Activated CD4-positive, alpha-beta memory T cell treated with anti-CD3 and anti-CD28 coated beads for 36 hours (primary cell): ENCODE data around the gene SLCO1B1. TPM values are rescaled to one million over a fixed set of nuclear protein-coding genes. Genes with fewer than 3 reads are reported as not detected.

Experiments
- CTCF ChIA-PET: fragments of 350-600 bp; sonication (Branson Sonifier 250); formaldehyde crosslinking; loops from one replicate; lab custom pipeline; 2021; ENCODE audit warnings: antibody characterized with exemption, inconsistent platforms; lab: Charles Lee
- POLR2A ChIA-PET: fragments of 350-600 bp; sonication (Branson Sonifier 250); formaldehyde crosslinking; loops from one replicate; lab custom pipeline; 2021; ENCODE audit warnings: antibody characterized with exemption; lab: Charles Lee
- DNase-seq: peaks from one replicate; pipeline ENCODE4 v3.0.0-alpha.2; 2020
- H3K27ac Mint-ChIP-seq: one replicate; pipeline ENCODE4 v1.8.0; 2021; ENCODE audit warnings: mixed read lengths
- H3K27me3 Mint-ChIP-seq: one replicate; pipeline ENCODE4 v1.8.0; 2021; ENCODE audit warnings: mixed read lengths
- H3K36me3 Mint-ChIP-seq: one replicate; pipeline ENCODE4 v1.8.0; 2021; ENCODE audit warnings: mixed read lengths
- H3K4me1 Mint-ChIP-seq: one replicate; pipeline ENCODE4 v1.8.0; 2021; ENCODE audit warnings: low read depth, mixed read lengths
- H3K4me3 Mint-ChIP-seq: one replicate; pipeline ENCODE4 v1.8.0; 2021; ENCODE audit warnings: mild to moderate bottlenecking, mixed read lengths
- H3K9me3 Mint-ChIP-seq: one replicate; pipeline ENCODE4 v1.8.0; 2021; ENCODE audit warnings: mixed read lengths
- intact Hi-C: fragments of 100-400 bp; cut with micrococcal nuclease; formaldehyde crosslinking; loops from one replicate; pipeline ENCODE4 v1.15.1; 2023
- total RNA-seq, 2 experiments: library from RNA; stranded (reverse); gene quantifications; one replicate each; pipeline ENCODE4 v1.2.3, GENCODE V29; 2021

The SLCO1B1 gene
- total RNA-seq, 2 experiments from 2014 or later: not detected

GRCh38 chr12:21234395-21234794 is 103.4 kb downstream of the SLCO1B1 start:
- ChIA-PET POLR2A (no interaction called here), CTCF (interaction anchor here (0.6 kb wide), 1 partner anchor 61 kb away, joined by 3 read pairs; no protein-coding TSS in a partner anchor)
- H3K4me1 Mint-ChIP-seq: no peaks in the 10 kb centered on the region
- no peak for DNase-seq
- H3K36me3 Mint-ChIP-seq: no peaks in the 10 kb centered on the region
- no peaks in the 10 kb centered on the region for H3K27me3 Mint-ChIP-seq
- no peaks in the 10 kb centered on the region for H3K9me3 Mint-ChIP-seq
- H3K27ac Mint-ChIP-seq: no peak overlapping the region
- intact Hi-C loops: no loop called here
- H3K4me3 Mint-ChIP-seq: no peak overlapping the region

GRCh38 chr12:21239866-21240265 is 108.9 kb downstream of the SLCO1B1 start:
- POLR2A ChIA-PET: no interaction called here
- Mint-ChIP-seq H3K4me1 (no peaks in the 10 kb centered on the region), H3K27me3 (peaks cover 1% of the 10 kb centered on the region), H3K9me3 (no peaks in the 10 kb centered on the region), H3K36me3 (no peaks in the 10 kb centered on the region), H3K4me3 (no peak overlapping the region), H3K27ac (no peak overlapping the region)
- CTCF ChIA-PET: interaction anchor here (0.8 kb wide), 1 partner anchor 9 kb away, joined by 3 read pairs; no protein-coding TSS in a partner anchor
- intact Hi-C loops: no loop called here
- no peak for DNase-seq

GRCh38 chr12:21248679-21249078 is 117.7 kb downstream of the SLCO1B1 start:
- no peaks in the 10 kb centered on the region for H3K36me3 Mint-ChIP-seq
- ChIA-PET POLR2A (no interaction called here), CTCF (interaction anchor here (0.5 to 2.2 kb wide), 8 partner anchors 9 to 741 kb away, joined by 3 to 17 read pairs (median 3); no protein-coding TSS in a partner anchor)
- H3K9me3 Mint-ChIP-seq: no peaks in the 10 kb centered on the region
- H3K4me1 Mint-ChIP-seq: no peaks in the 10 kb centered on the region
- DNase-seq: no peak
- intact Hi-C loops: loop anchor here (2.0 kb wide), 1 partner anchor 430 kb away; no protein-coding TSS in a partner anchor
- H3K4me3 Mint-ChIP-seq: no peak overlapping the region
- H3K27me3 Mint-ChIP-seq: no peaks in the 10 kb centered on the region
- H3K27ac Mint-ChIP-seq: no peak overlapping the region

- intact Hi-C loops: no loop called here
- peaks cover 2% of the 10 kb centered on the region for H3K9me3 Mint-ChIP-seq
- H3K4me3 Mint-ChIP-seq: no peak overlapping the region
- CTCF ChIA-PET: interaction anchor here (0.6 kb wide), 1 partner anchor 446 kb away, joined by 3 read pairs; no protein-coding TSS in a partner anchor
- no peaks in the 10 kb centered on the region for H3K27me3 Mint-ChIP-seq
- no peak overlapping the region for H3K27ac Mint-ChIP-seq
- no peak for DNase-seq
- H3K4me1 Mint-ChIP-seq: no peaks in the 10 kb centered on the region
- POLR2A ChIA-PET: no interaction called here
- H3K36me3 Mint-ChIP-seq: no peaks in the 10 kb centered on the region
Measured at GRCh38 chr12:21252070-21252469, 121.1 kb downstream of the SLCO1B1 start.

- Mint-ChIP-seq H3K9me3 (peaks cover 8% of the 10 kb centered on the region), H3K36me3 (no peaks in the 10 kb centered on the region), H3K27ac (no peak overlapping the region), H3K4me1 (no peaks in the 10 kb centered on the region), H3K4me3 (no peak overlapping the region), H3K27me3 (peaks cover 3% of the 10 kb centered on the region)
- intact Hi-C loops: no loop called here
- ChIA-PET POLR2A (no interaction called here), CTCF (no interaction called here)
- DNase-seq: no peak
Measured at GRCh38 chr12:21257172-21257571, 126.2 kb downstream of the SLCO1B1 start.

- H3K4me1 Mint-ChIP-seq: no peaks in the 10 kb centered on the region
- POLR2A ChIA-PET: no interaction called here
Measured at GRCh38 chr12:21264232-21264631, 133.2 kb downstream of the SLCO1B1 start.

GRCh38 chr12:21265932-21266331 is 134.9 kb downstream of the SLCO1B1 start:
- ChIA-PET CTCF (no interaction called here), POLR2A (no interaction called here)
- intact Hi-C loops: no loop called here
- H3K9me3 Mint-ChIP-seq: peaks cover 2% of the 10 kb centered on the region
- DNase-seq: no peak
- H3K36me3 Mint-ChIP-seq: no peaks in the 10 kb centered on the region
- peaks cover 7% of the 10 kb centered on the region for H3K27me3 Mint-ChIP-seq
- no peak overlapping the region for H3K27ac Mint-ChIP-seq
- H3K4me1 Mint-ChIP-seq: no peaks in the 10 kb centered on the region
- no peak overlapping the region for H3K4me3 Mint-ChIP-seq

More at GRCh38 chr12:21264232-21264631, 133.2 kb downstream of the SLCO1B1 start:
- H3K9me3 Mint-ChIP-seq: peaks cover 6% of the 10 kb centered on the region
- no peak for DNase-seq
- no peak overlapping the region for H3K4me3 Mint-ChIP-seq
- no peak overlapping the region for H3K27ac Mint-ChIP-seq
- H3K27me3 Mint-ChIP-seq: peaks cover 4% of the 10 kb centered on the region
- no peaks in the 10 kb centered on the region for H3K36me3 Mint-ChIP-seq
- CTCF ChIA-PET: no interaction called here
- intact Hi-C loops: no loop called here

- Mint-ChIP-seq H3K36me3 (no peaks in the 10 kb centered on the region), H3K4me3 (no peak overlapping the region), H3K9me3 (no peaks in the 10 kb centered on the region), H3K4me1 (no peaks in the 10 kb centered on the region), H3K27ac (no peak overlapping the region), H3K27me3 (peaks cover 17% of the 10 kb centered on the region)
- POLR2A ChIA-PET: no interaction called here
- no peak for DNase-seq
- intact Hi-C loops: no loop called here
- CTCF ChIA-PET: interaction anchor here (0.9 kb wide), 1 partner anchor 19 kb away, joined by 3 read pairs; no protein-coding TSS in a partner anchor
Measured at GRCh38 chr12:21276826-21277225, 145.8 kb downstream of the SLCO1B1 start.

Other genes with a start within 250 kb of the SLCO1B1 start
- gene SLCO1A2, start 203.7 kb downstream of the SLCO1B1 start, total RNA-seq: not detected
- gene IAPP, start 241.7 kb downstream of the SLCO1B1 start, total RNA-seq: not detected